ENCODE results near the gene API5.

API5 gene

DNA sequence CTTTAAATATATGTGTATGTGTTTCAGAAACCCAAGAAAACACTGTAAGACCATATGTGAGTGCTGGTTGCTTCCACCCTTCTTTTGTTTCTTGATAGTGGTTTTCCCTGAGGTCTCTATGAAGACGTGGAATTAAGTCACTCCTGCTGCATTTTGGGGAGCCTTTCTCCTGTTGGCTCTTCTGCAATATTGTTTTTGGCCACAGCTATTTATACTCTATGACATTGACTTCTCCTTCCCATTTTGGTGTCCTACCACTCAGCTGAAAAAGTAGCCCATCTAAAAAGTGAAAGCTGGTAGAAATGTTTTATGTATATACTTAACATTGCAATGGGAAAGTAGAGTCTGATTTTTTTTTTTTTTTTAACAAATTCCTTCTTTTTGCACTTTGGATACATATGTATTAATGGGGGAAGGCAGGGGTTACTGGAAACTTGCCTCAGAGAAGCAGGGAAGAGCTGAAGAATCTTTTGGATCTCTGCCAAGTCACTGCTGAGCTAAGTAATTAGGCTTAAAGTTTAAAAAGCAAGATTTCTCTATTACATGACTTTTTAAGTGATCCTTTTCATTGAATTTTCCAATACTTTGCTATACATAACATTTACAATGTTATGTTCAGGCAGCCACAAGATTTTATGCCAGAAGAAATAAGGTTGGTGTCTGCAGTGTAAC, 48.7 kb downstream of the API5 start:
- no peak for DNase-seq

DNA sequence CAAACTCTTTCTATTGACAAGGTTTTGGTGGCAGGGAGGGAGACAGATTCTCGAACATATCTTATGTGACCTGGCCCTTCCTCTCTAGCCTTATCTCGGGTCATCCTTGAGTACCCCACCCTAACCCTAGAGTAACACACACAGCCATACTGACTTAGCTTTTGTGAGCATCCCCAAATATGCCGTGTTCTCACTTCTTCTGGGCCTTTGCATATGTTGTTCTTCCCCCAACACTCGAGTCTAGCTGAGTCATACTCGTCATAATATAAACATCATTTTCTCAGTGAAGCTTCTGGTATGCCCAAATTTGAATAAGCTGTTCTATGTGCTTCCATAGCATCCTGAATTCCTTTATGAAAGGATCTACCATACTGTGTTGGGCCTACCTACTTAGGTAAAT, 54.9 kb downstream of the API5 start:
- DNase-seq = no peak

DNA sequence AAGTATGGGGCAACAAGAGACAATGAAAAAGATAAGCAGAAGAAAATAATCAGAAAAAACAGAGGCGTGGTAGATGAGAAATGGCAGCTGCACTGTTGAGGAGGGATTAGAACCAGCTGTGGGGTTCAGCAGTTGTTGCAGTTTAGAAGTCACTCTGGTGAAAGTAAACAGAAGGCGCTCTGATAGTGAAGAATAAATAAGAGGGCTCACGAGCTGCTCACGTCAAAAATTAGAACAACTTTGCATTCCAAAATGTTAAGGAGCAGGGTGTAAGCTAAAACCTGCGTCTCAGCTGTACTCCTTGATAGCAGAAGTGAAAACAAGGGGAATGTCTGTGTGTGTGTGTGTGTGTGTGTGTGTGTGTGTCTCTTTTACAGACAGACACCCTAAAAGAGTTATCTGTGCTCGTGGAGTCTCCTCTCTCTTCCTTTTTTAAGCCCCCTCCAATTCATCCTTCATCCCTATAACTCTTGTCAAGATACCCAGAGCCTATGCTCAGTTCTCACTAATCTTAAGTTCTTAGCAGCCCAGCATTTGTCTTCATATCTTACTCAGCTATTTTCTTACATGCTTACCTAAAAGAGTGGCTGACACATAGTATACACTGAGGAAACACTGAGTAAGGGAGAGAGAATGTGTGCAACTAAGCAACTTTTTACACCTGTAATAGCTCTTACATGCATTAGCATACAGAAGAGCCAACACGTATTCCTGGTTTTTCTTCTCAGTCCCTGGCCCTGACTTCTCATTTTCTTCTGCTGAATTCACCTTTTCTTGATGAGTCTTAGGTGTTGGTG, 55.8 kb downstream of the API5 start:
- DNase-seq = no peak

DNA sequence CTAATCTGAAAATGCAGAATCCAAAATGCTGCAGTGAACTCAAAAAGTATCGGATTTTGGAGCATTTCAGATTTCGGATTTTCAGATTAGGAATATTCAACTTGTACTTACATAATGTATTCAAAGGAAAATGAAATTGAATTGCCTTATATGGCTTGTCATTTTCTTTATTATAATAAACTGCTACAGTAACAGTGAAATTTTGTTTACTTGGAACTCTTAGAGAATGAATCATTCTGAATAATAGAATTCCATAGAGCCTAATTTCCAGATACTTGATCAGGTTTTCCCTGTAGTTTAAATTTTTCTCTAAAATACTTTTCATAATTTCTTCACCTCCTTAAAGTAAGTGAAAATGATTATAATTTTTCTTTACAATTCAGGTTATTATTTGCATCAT, 64.3 kb downstream of the API5 start:
- no peak for DNase-seq

DNA sequence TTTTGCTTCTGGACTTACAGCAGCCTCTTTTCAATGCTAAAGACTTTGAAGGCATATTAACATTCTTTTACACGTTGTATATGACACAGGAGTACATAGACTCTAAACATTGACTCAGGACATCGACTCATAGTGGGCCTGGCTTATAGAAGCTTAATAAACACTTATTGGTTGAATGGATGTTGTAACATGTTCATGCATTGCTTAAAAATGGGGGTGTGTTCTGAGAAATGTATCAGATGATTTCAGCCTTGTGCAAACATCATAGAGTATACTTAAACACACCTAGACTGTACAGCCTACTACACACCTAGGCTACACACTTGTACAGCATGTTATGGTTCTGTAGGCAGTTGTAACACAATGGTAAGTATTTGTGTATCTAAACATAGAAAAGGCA, 64.8 kb downstream of the API5 start:
- DNase-seq = no peak

DNA sequence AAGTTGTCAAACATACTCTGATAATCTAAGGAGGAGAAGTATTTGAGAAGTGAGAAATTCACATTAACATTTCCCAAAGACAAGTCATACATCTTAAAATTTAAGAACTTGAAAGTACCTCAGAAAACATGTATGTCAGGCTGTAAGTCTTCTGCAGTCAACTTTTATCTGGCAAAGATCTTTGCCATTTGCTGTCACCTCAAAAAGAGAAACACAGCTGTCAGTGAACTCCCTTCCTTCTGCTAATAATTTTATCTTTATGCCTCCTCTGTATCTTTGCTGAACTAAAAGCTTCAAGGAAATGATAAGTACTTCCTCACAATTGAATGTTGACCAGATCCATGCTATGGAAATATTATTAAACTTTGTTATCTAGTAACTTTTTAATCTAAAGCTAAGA, 65.6 kb downstream of the API5 start:
- DNase-seq = no peak

DNA sequence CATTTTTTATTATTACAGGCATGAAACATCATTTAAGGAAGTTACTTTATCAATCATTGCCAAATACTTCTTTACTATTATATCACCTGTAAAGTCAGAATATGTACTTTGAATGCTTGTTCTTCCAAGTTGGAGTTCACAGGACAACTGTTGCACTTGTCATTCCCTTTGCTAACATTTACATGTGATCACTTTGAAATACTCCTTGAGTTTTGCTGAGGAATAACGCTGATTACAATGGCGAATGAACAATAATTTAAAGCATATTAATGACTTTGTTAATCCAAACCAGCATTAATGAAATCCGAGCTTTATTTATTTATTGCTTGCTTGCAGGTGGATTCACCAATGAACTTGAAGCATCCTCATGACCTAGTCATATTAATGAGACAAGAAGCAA, 67.1 kb downstream of the API5 start:
- DNase-seq = no peak

DNA sequence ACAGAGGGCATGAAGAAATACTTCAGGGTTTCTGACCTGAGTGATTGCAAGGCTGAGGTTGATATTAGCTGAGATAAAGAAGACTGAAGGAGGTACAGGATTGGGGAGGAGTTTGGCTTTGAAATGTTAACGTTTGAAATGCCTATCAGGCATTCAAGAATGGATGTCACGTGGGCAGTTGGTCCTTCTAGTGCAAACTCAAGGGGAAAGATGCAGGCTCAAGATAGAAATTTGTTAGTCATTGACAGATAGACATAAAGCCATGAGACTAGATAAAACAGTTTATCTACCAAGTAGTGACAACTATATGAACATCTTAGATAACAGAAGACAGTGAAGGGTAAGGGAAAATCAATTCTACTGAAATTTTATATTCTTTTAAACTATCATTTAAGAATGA, 70.0 kb downstream of the API5 start:
- no peak for DNase-seq

DNA sequence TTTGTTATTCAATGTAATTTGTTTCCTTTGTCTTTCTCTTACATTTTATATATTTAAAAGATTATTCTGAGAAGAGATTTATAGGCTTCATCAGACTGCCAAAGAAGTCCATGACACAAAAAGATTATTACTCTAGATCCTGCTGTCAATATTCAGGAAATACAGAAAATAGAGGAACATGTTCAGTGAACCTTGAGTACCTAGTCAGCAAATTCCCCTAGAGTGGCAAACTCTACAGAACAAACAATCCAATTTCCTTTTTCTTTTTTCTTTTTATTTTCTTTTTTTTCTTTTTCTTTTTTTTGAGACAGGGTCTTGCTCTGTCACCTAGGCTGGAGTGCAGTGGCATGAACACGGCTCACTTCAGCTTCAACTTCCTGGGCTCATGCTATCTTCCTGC, 70.8 kb downstream of the API5 start:
- no peak for DNase-seq

DNA sequence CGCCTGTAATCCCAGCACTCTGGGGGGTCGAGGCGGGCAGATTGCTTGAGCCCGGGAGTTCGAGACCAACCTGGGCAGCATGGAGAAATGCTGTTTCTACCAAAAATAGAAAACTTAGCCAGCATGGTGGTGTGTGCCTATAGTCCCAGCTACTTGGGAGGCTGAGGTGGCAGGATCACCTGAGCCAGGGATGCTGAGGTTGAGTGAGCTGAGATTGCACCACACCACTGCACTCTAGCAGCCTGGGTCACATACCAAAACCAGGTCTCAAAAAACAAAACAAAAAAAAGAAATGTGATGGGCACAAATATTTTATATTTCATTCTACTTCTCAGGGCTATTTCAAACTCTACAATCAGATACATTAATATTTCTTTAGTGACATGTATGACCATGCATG, 72.6 kb downstream of the API5 start:
- no peak for DNase-seq

DNA sequence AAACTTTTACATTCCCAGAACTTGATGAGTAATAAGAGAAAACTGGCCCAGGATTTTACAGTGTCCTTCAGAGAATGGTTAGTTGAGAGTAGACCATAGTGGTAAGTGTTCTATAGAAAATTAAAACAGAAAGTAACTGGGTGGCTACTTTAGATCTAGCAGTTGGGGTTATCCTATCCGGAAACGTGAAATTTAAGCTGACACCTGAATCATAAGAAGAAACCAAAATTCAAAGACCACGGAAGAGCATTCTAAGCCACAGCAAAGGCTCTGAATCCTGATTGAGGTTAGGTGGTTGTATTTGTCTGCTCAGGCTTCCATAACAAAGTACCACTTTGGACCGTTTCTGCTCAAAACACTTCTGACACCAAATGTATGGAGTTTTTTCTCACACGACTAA, 80.9 kb downstream of the API5 start:
- no peak for DNase-seq

DNA sequence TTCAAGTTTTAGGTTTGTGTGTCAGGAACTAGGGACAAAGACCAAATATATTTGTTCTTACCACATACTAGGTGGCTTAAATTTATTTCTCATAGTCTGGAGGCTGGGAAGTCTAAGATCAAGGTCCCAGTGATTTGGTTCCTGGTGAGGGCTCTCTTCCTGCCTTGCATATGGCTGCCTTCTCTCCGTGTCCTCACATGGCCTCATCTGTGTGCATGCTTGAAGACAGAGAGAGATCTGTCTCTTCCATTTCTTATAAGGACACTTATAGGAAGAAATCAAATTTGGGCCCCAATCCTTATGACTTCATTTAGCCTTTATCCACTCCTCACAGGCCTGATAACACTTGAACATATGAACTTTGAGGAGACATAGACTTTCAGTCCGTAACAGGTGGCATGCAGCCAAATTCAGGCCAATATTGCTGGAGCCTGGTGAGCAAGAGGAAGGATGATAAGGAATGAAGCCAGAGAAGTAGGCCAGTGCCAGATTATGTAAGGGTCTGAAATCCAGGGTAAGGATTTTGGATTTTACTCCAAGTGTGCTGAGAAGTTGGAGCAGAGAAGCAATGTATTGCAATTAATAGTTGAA, 82.1 kb downstream of the API5 start:
- no peak for DNase-seq

Measured in stimulated activated CD4-positive, alpha-beta T cell treated with anti-CD3 and anti-CD28 coated beads, Interleukin-4, amount 100 ng/mL, for 24 hours (primary cell).